Activated CD4-positive, alpha-beta T cell treated with anti-CD3 and anti-CD28 coated beads for 36 hours (primary cell): ENCODE results near the gene NEUROD1. TPM values are rescaled to one million over a fixed set of nuclear protein-coding genes. Genes with fewer than 3 reads are reported as not detected.

ENCODE experiments used
- ATAC-seq: fragments of 200-7000 bp; cut with Tn5 transposase; one replicate; pipeline ENCODE4 v1.10.0; 2021; ENCODE audit warnings: mild to moderate bottlenecking, moderate library complexity
- CTCF ChIA-PET: fragments of 350-600 bp; sonication (Branson Sonifier 250); formaldehyde crosslinking; loops from one replicate; lab custom pipeline; 2021; ENCODE audit warnings: antibody characterized with exemption; lab: Charles Lee
- POLR2A ChIA-PET: fragments of 350-600 bp; sonication (Branson Sonifier 250); formaldehyde crosslinking; loops from one replicate; lab custom pipeline; 2021; ENCODE audit warnings: antibody characterized with exemption, inconsistent platforms; lab: Charles Lee
- DNase-seq: peaks from one replicate; pipeline ENCODE4 v3.0.0-alpha.2; 2020
- H3K27ac Mint-ChIP-seq: one replicate; pipeline ENCODE4 v1.8.0; 2021; ENCODE audit warnings: mixed read lengths
- H3K27me3 Mint-ChIP-seq: one replicate; pipeline ENCODE4 v1.8.0; 2021; ENCODE audit warnings: mixed read lengths
- H3K36me3 Mint-ChIP-seq: one replicate; pipeline ENCODE4 v1.8.0; 2021; ENCODE audit warnings: low read depth, mixed read lengths
- H3K4me1 Mint-ChIP-seq: one replicate; pipeline ENCODE4 v1.8.0; 2021; ENCODE audit warnings: mixed read lengths
- H3K4me3 Mint-ChIP-seq: one replicate; pipeline ENCODE4 v1.8.0; 2021; ENCODE audit warnings: mild to moderate bottlenecking, moderate library complexity, mixed read lengths
- H3K9me3 Mint-ChIP-seq: one replicate; pipeline ENCODE4 v1.8.0; 2021; ENCODE audit warnings: low read depth, mixed read lengths
- intact Hi-C, 2 experiments: fragments of 100-400 bp; cut with DNase I in 1 of 2; cut with micrococcal nuclease in 1 of 2; formaldehyde crosslinking; loops; one replicate each; pipeline versions ENCODE4 v1.14.2 to v1.15.1; 2022 to 2024; cut with DNase I, micrococcal nuclease
- total RNA-seq, 2 experiments: library from RNA; stranded (reverse); gene quantifications; one replicate each; pipeline ENCODE4 v1.2.3, GENCODE V29; 2021

The NEUROD1 gene
- total RNA-seq, 2 experiments from 2014 or later = not detected

- DNase-seq = no peak
- ChIA-PET POLR2A (no interaction called here), CTCF (interaction anchor here (0.7 kb wide), 1 partner anchor 233 kb away, joined by 3 read pairs; no protein-coding TSS in a partner anchor)
- intact Hi-C loops = no loop called here
- ATAC-seq = no peak
- Mint-ChIP-seq H3K27ac (no peak overlapping the region), H3K9me3 (peaks cover 7% of the 10 kb centered on the region), H3K4me1 (peaks cover 36% of the 10 kb centered on the region), H3K4me3 (peak overlapping the region; percentile 39), H3K27me3 (peaks cover 71% of the 10 kb centered on the region), H3K36me3 (no peaks in the 10 kb centered on the region)
Observed at GRCh38 chr2:181678861-181679543, 1.3 kb downstream of the NEUROD1 start.

GRCh38 chr2:181677912-181678586, 2.3 kb downstream of the NEUROD1 start:
- ChIA-PET POLR2A (no interaction called here), CTCF (interaction anchor here (0.7 kb wide), 2 partner anchors 135 to 187 kb away, joined by 3 read pairs; no protein-coding TSS in a partner anchor)
- no peak overlapping the region for H3K27ac Mint-ChIP-seq
- DNase-seq = peak; percentile 84
- peaks cover 7% of the 10 kb centered on the region for H3K9me3 Mint-ChIP-seq
- H3K36me3 Mint-ChIP-seq = no peaks in the 10 kb centered on the region
- intact Hi-C loops = no loop called here
- H3K4me3 Mint-ChIP-seq = peak overlapping the region; percentile 29
- peaks cover 65% of the 10 kb centered on the region for H3K27me3 Mint-ChIP-seq
- peaks cover 33% of the 10 kb centered on the region for H3K4me1 Mint-ChIP-seq
- ATAC-seq = peak; percentile 78

GRCh38 chr2:181675254-181675653, 5.1 kb downstream of the NEUROD1 start:
- Mint-ChIP-seq H3K4me1 (peaks cover 19% of the 10 kb centered on the region), H3K4me3 (no peak overlapping the region), H3K27ac (no peak overlapping the region), H3K36me3 (no peaks in the 10 kb centered on the region), H3K27me3 (peaks cover 42% of the 10 kb centered on the region), H3K9me3 (peaks cover 7% of the 10 kb centered on the region)
- ATAC-seq (no peak), DNase-seq (no peak)
- ChIA-PET CTCF (interaction anchor here (0.7 kb wide), 1 partner anchor 109 kb away, joined by 3 read pairs; no protein-coding TSS in a partner anchor), POLR2A (no interaction called here)
- intact Hi-C loops = no loop called here

- Mint-ChIP-seq H3K4me1 (peaks cover 19% of the 10 kb centered on the region), H3K4me3 (no peak overlapping the region), H3K27ac (no peak overlapping the region), H3K27me3 (peaks cover 38% of the 10 kb centered on the region), H3K36me3 (no peaks in the 10 kb centered on the region), H3K9me3 (peaks cover 7% of the 10 kb centered on the region)
- intact Hi-C loops = no loop called here
- POLR2A ChIA-PET = no interaction called here
- DNase-seq (no peak), ATAC-seq (no peak)
- CTCF ChIA-PET = interaction anchor here (0.7 to 1.2 kb wide), 2 partner anchors 19 to 108 kb away, joined by 3 read pairs; no protein-coding TSS in a partner anchor
Observed at GRCh38 chr2:181674461-181674860, 5.9 kb downstream of the NEUROD1 start.

GRCh38 chr2:181673173-181673572, 7.1 kb downstream of the NEUROD1 start:
- H3K27me3 Mint-ChIP-seq = peaks cover 35% of the 10 kb centered on the region
- no peak overlapping the region for H3K27ac Mint-ChIP-seq
- ChIA-PET POLR2A (no interaction called here), CTCF (interaction anchor here (1.2 kb wide), 1 partner anchor 20 kb away, joined by 3 read pairs; no protein-coding TSS in a partner anchor)
- no peak for ATAC-seq
- no peak overlapping the region for H3K4me3 Mint-ChIP-seq
- intact Hi-C loops = no loop called here
- H3K9me3 Mint-ChIP-seq = peaks cover 3% of the 10 kb centered on the region
- no peaks in the 10 kb centered on the region for H3K36me3 Mint-ChIP-seq
- H3K4me1 Mint-ChIP-seq = peaks cover 13% of the 10 kb centered on the region
- DNase-seq = no peak

GRCh38 chr2:181672255-181673008, 7.9 kb downstream of the NEUROD1 start:
- intact Hi-C loops = no loop called here
- Mint-ChIP-seq H3K27ac (no peak overlapping the region), H3K27me3 (peaks cover 30% of the 10 kb centered on the region), H3K4me1 (peaks cover 8% of the 10 kb centered on the region), H3K4me3 (no peak overlapping the region), H3K36me3 (no peaks in the 10 kb centered on the region), H3K9me3 (no peaks in the 10 kb centered on the region)
- DNase-seq (no peak), ATAC-seq (peak; percentile 69)
- ChIA-PET POLR2A (no interaction called here), CTCF (interaction anchor here (1.1 kb wide), 1 partner anchor 11 kb away, joined by 3 read pairs; no protein-coding TSS in a partner anchor)

- H3K27ac Mint-ChIP-seq = no peak overlapping the region
- no peaks in the 10 kb centered on the region for H3K36me3 Mint-ChIP-seq
- H3K27me3 Mint-ChIP-seq = peaks cover 26% of the 10 kb centered on the region
- intact Hi-C loops = no loop called here
- ATAC-seq (no peak), DNase-seq (no peak)
- H3K4me1 Mint-ChIP-seq = peaks cover 8% of the 10 kb centered on the region
- H3K9me3 Mint-ChIP-seq = peaks cover 6% of the 10 kb centered on the region
- H3K4me3 Mint-ChIP-seq = no peak overlapping the region
- ChIA-PET CTCF (interaction anchor here (0.7 kb wide), 1 partner anchor 593 kb away, joined by 3 read pairs; no protein-coding TSS in a partner anchor), POLR2A (no interaction called here)
Observed at GRCh38 chr2:181670632-181671031, 9.7 kb downstream of the NEUROD1 start.

- H3K4me1 Mint-ChIP-seq = no peaks in the 10 kb centered on the region
- H3K27ac Mint-ChIP-seq = no peak overlapping the region
- CTCF ChIA-PET = interaction anchor here (0.7 to 1.3 kb wide), 3 partner anchors 9 to 1004 kb away, joined by 3 to 7 read pairs (median 3); no protein-coding TSS in a partner anchor
- ATAC-seq (no peak), DNase-seq (no peak)
- no peak overlapping the region for H3K4me3 Mint-ChIP-seq
- intact Hi-C loops = no loop called here
- POLR2A ChIA-PET = interaction anchor here (0.6 kb wide), 1 partner anchor 288 kb away, joined by 4 read pairs; no protein-coding TSS in a partner anchor
- H3K27me3 Mint-ChIP-seq = peaks cover 19% of the 10 kb centered on the region
- no peaks in the 10 kb centered on the region for H3K36me3 Mint-ChIP-seq
- peaks cover 8% of the 10 kb centered on the region for H3K9me3 Mint-ChIP-seq
Observed at GRCh38 chr2:181667234-181667633, 13.1 kb downstream of the NEUROD1 start.

- no peak for ATAC-seq
Observed at GRCh38 chr2:181662287-181662686, 18.0 kb downstream of the NEUROD1 start.

GRCh38 chr2:181660181-181660580, 20.1 kb downstream of the NEUROD1 start:
- Mint-ChIP-seq H3K9me3 (no peaks in the 10 kb centered on the region), H3K27ac (no peak overlapping the region), H3K4me3 (no peak overlapping the region), H3K4me1 (peaks cover 6% of the 10 kb centered on the region), H3K36me3 (no peaks in the 10 kb centered on the region), H3K27me3 (peaks cover 28% of the 10 kb centered on the region)
- ChIA-PET POLR2A (no interaction called here), CTCF (no interaction called here)
- ATAC-seq (no peak), DNase-seq (no peak)
- intact Hi-C loops = no loop called here

More at GRCh38 chr2:181662287-181662686, 18.0 kb downstream of the NEUROD1 start:
- H3K27ac Mint-ChIP-seq = no peak overlapping the region
- H3K4me1 Mint-ChIP-seq = no peaks in the 10 kb centered on the region
- ChIA-PET POLR2A (no interaction called here), CTCF (interaction anchor here (0.9 kb wide), 1 partner anchor 53 kb away, joined by 5 read pairs; no protein-coding TSS in a partner anchor)
- H3K27me3 Mint-ChIP-seq = peaks cover 17% of the 10 kb centered on the region
- intact Hi-C loops = no loop called here
- no peak overlapping the region for H3K4me3 Mint-ChIP-seq
- H3K36me3 Mint-ChIP-seq = no peaks in the 10 kb centered on the region
- H3K9me3 Mint-ChIP-seq = peaks cover 8% of the 10 kb centered on the region
- no peak for DNase-seq

- H3K27ac Mint-ChIP-seq = no peak overlapping the region
- ChIA-PET POLR2A (no interaction called here), CTCF (interaction anchor here (0.7 to 2.1 kb wide), 3 partner anchors 9 to 57 kb away, joined by 3 to 7 read pairs (median 7); no protein-coding TSS in a partner anchor)
- peaks cover 31% of the 10 kb centered on the region for H3K27me3 Mint-ChIP-seq
- H3K9me3 Mint-ChIP-seq = no peaks in the 10 kb centered on the region
- DNase-seq = no peak
- no peaks in the 10 kb centered on the region for H3K36me3 Mint-ChIP-seq
- intact Hi-C loops = no loop called here
- ATAC-seq = no peak
- H3K4me1 Mint-ChIP-seq = peaks cover 6% of the 10 kb centered on the region
- H3K4me3 Mint-ChIP-seq = no peak overlapping the region
Observed at GRCh38 chr2:181658444-181658843, 21.9 kb downstream of the NEUROD1 start.
